ENCODE measurements around the gene OBSCN.

Gene OBSCN

GRCh38 chr1:228190778-228191177 lies 17.1 kb upstream of the OBSCN start:
- DNase-seq = no peak

GRCh38 chr1:228194436-228194835 lies 13.4 kb upstream of the OBSCN start:
- DNase-seq = no peak

- no peak for DNase-seq
Measured at GRCh38 chr1:228194921-228195812, 12.7 kb upstream of the OBSCN start.

GRCh38 chr1:228197555-228198147 lies 10.2 kb upstream of the OBSCN start:
- DNase-seq = no peak

GRCh38 chr1:228198977-228199590 lies 8.8 kb upstream of the OBSCN start:
- no peak for DNase-seq

- no peak for DNase-seq
Measured at GRCh38 chr1:228204958-228205357, 2.9 kb upstream of the OBSCN start.

- DNase-seq = no peak
Measured at GRCh38 chr1:228205526-228206436, 2.1 kb upstream of the OBSCN start.

- DNase-seq = no peak
Measured at GRCh38 chr1:228206582-228207351, 1.1 kb upstream of the OBSCN start.

- DNase-seq = no peak
Measured at GRCh38 chr1:228207381-228207810, 448 bp upstream of the OBSCN start.

- DNase-seq = no peak
Measured at GRCh38 chr1:228208831-228209551, 1.1 kb downstream of the OBSCN start.

GRCh38 chr1:228209657-228210056 lies 1.8 kb downstream of the OBSCN start:
- no peak for DNase-seq

- DNase-seq = no peak
Measured at GRCh38 chr1:228210076-228210651, 2.3 kb downstream of the OBSCN start.

- DNase-seq = no peak
Measured at GRCh38 chr1:228210712-228211530, 3.1 kb downstream of the OBSCN start.

- no peak for DNase-seq
Measured at GRCh38 chr1:228211531-228212414, 3.9 kb downstream of the OBSCN start.

- DNase-seq = no peak
Measured at GRCh38 chr1:228212415-228212965, 4.6 kb downstream of the OBSCN start.

GRCh38 chr1:228212966-228213844 lies 5.4 kb downstream of the OBSCN start:
- peak; percentile 28 for DNase-seq
